Neural cell (in vitro differentiated cells): ENCODE measurements around the gene CLSTN3. TPM values are rescaled to one million over a fixed set of nuclear protein-coding genes. Genes with fewer than 3 reads are reported as not detected.

Source experiments
- H2AFZ ChIP-seq: fragments of 200-600, 300-800 bp; sonication (generic), shearing (Covaris generic); 2 replicates; pipeline ENCODE4 v1.6.0; 2014; ENCODE audit warnings: low read depth, mild to moderate bottlenecking, antibody characterized with exemption, low read length, moderate library complexity
- H3F3A ChIP-seq: fragments of 200-600 bp; shearing (Covaris generic); 2 replicates; pipeline ENCODE4 v1.6.1; 2016; ENCODE audit warnings: mild to moderate bottlenecking, moderate library complexity, mixed read lengths, antibody characterized with exemption, low read length; ENCODE audit not compliant: insufficient read depth, poor library complexity, severe bottlenecking
- H3K27ac ChIP-seq: fragments of 200-600, 300-800 bp; sonication (generic), shearing (Covaris generic); 2 replicates; pipeline ENCODE4 v1.5.1; 2014; ENCODE audit warnings: mild to moderate bottlenecking, low read length, moderate library complexity
- H3K27me3 ChIP-seq: fragments of 300-800, 200-600 bp; sonication (generic), shearing (Covaris generic); 2 replicates; pipeline ENCODE4 v1.6.0; 2014; ENCODE audit warnings: mild to moderate bottlenecking, low read depth, low read length, moderate library complexity; ENCODE audit not compliant: insufficient read depth
- H3K36me3 ChIP-seq: fragments of 300-800, 200-600 bp; sonication (generic), shearing (Covaris generic); 2 replicates; pipeline ENCODE4 v1.5.1; 2014; ENCODE audit warnings: mild to moderate bottlenecking, antibody characterized with exemption, low read length, moderate library complexity; ENCODE audit not compliant: insufficient read depth
- H3K4me2 ChIP-seq: fragments of 300-800, 200-600 bp; sonication (generic), shearing (Covaris generic); 2 replicates; pipeline ENCODE4 v1.6.0; 2014; ENCODE audit warnings: mild to moderate bottlenecking, low read length
- H3K4me3 ChIP-seq: fragments of 300-800, 200-600 bp; sonication (generic), shearing (Covaris generic); 2 replicates; pipeline ENCODE4 v1.5.1; 2014; ENCODE audit warnings: mild to moderate bottlenecking, low read length, moderate library complexity
- H3K79me2 ChIP-seq: fragments of 200-600 bp; shearing (Covaris generic); replicated peaks from 2 replicates; pipeline ENCODE4 v1.6.0; 2014; ENCODE audit warnings: mild to moderate bottlenecking, low read length, moderate library complexity; ENCODE audit not compliant: insufficient read depth
- H3K9ac ChIP-seq: fragments of 300-800, 200-600 bp; sonication (generic), shearing (Covaris generic); 2 replicates; pipeline ENCODE4 v1.6.1; 2016; ENCODE audit warnings: mild to moderate bottlenecking, low read length, mixed read lengths
- H3K9me2 ChIP-seq: fragments of 200-600 bp; shearing (Covaris generic); 2 replicates; pipeline ENCODE4 v1.6.1; 2016; ENCODE audit warnings: mild to moderate bottlenecking, low read length, mixed read lengths; ENCODE audit not compliant: insufficient read depth
- H3K9me3 ChIP-seq: fragments of 200-600, 300-800 bp; sonication (generic), shearing (Covaris generic); 2 replicates; pipeline ENCODE4 v1.6.1; 2016; ENCODE audit warnings: mild to moderate bottlenecking, mixed run types, low read length, moderate library complexity, mixed read lengths
- H4K20me1 ChIP-seq: fragments of 200-600 bp; shearing (Covaris generic); 2 replicates; pipeline ENCODE4 v1.6.1; 2016; ENCODE audit warnings: mild to moderate bottlenecking, mixed run types; ENCODE audit not compliant: insufficient read depth
- EP300 ChIP-seq: fragments of 450-650 bp; conservative IDR thresholded peaks from 2 replicates; pipeline ENCODE4 v1.6.1; 2014; ENCODE audit warnings: antibody characterized with exemption, mild to moderate bottlenecking, moderate library complexity; ENCODE audit not compliant: poor library complexity, severe bottlenecking
- MXI1 ChIP-seq: fragments of 450-650 bp; conservative IDR thresholded peaks from 2 replicates; pipeline ENCODE4 v1.6.1; 2014; ENCODE audit warnings: antibody characterized with exemption, mild to moderate bottlenecking; ENCODE audit not compliant: poor library complexity, severe bottlenecking
- POLR2AphosphoS5 ChIP-seq: IDR thresholded peaks from 2 replicates; pipeline ENCODE4 v1.6.1; 2012
- RAD21 ChIP-seq: fragments of 450-650 bp; conservative IDR thresholded peaks from 2 replicates; pipeline ENCODE4 v1.6.1; 2014; ENCODE audit warnings: antibody characterized with exemption, mild to moderate bottlenecking, moderate library complexity
- REST ChIP-seq: IDR thresholded peaks from 2 replicates; pipeline ENCODE4 v1.6.1; 2012; ENCODE audit warnings: borderline replicate concordance
- SMC3 ChIP-seq: fragments of 450-650 bp; conservative IDR thresholded peaks from 2 replicates; pipeline ENCODE4 v1.6.1; 2014; ENCODE audit warnings: antibody characterized with exemption, mild to moderate bottlenecking, moderate library complexity; ENCODE audit not compliant: poor library complexity
- TAF1 ChIP-seq: IDR thresholded peaks from 2 replicates; pipeline ENCODE4 v1.6.1; 2012; ENCODE audit warnings: low read depth
- polyA plus RNA-seq: library from polyadenylated mRNA; depleted of rRNA; stranded (reverse); fragments of >200 nt; gene quantifications from 2 replicates; pipeline ENCODE4 v1.2.3, GENCODE V29; 2014
- TF ChIP-seq, protein P1 (sequence below): fragments of 450-650 bp; IDR thresholded peaks from 2 replicates; pipeline ENCODE4 v1.5.1; 2014; ENCODE audit warnings: antibody characterized with exemption, mild to moderate bottlenecking, moderate library complexity; ENCODE audit not compliant: poor library complexity, severe bottlenecking

Gene CLSTN3
- polyA plus RNA-seq, 1 donor from 2014 or later: 61.0 TPM

DNA sequence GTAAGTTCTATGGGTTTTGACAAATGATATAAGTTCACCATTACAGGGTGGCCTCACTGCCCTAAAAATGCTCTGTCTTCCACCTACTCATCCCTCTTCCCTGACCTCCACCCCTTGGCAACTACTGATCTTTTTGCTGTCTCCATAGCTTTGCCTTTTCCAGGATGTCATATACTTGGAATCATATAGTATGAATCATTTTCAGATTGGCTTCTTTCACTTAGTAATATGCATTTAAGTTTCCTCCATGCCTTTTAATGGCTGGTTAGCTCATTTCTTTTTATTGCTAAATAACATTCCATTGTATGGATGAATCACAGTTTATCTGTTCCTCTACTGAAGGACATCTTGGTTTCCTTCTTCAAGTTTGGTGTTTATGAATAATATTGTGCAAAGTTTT is 45.3 kb downstream of the CLSTN3 start:
- no peaks in the 10 kb centered on the region for H4K20me1 ChIP-seq
- no peaks in the 10 kb centered on the region for H3K9me2 ChIP-seq
- no peaks in the 10 kb centered on the region for H3F3A ChIP-seq
- no peaks in the 10 kb centered on the region for H3K27me3 ChIP-seq
- H3K79me2 ChIP-seq: no peaks in the 10 kb centered on the region
- H2AFZ ChIP-seq: no peak overlapping the region
- H3K9me3 ChIP-seq: peaks cover 1% of the 10 kb centered on the region
- H3K4me3 ChIP-seq: no peak overlapping the region
- H3K4me2 ChIP-seq: no peak overlapping the region
- TF ChIP-seq POLR2AphosphoS5 (no peak), REST (no peak), RAD21 (no peak)
- H3K9ac ChIP-seq: no peak overlapping the region
- no peak overlapping the region for H3K27ac ChIP-seq
- H3K36me3 ChIP-seq: no peaks in the 10 kb centered on the region

DNA sequence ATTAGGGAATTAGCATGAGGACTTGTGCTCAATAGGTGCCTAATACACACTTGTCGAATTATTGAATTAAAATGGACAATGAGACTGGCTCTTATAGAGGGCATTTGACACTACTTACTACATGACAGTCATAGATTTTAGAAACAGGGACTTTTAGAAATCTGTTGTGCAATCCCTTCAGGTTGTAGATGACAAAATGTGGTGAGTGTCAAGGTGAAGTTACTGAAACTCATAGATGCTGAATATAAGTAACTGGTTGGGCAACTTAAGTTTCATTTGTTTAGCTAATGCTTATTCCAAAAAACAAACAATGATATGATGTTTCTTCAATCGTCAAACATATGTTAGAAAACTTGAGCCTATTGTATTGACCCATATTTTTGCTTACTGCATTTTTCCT is 46.4 kb downstream of the CLSTN3 start:
- H3K36me3 ChIP-seq: no peaks in the 10 kb centered on the region
- TF ChIP-seq REST (no peak), EP300 (no peak), SMC3 (no peak), TAF1 (no peak), RAD21 (no peak), MXI1 (no peak)
- TF ChIP-seq, protein P1, sequence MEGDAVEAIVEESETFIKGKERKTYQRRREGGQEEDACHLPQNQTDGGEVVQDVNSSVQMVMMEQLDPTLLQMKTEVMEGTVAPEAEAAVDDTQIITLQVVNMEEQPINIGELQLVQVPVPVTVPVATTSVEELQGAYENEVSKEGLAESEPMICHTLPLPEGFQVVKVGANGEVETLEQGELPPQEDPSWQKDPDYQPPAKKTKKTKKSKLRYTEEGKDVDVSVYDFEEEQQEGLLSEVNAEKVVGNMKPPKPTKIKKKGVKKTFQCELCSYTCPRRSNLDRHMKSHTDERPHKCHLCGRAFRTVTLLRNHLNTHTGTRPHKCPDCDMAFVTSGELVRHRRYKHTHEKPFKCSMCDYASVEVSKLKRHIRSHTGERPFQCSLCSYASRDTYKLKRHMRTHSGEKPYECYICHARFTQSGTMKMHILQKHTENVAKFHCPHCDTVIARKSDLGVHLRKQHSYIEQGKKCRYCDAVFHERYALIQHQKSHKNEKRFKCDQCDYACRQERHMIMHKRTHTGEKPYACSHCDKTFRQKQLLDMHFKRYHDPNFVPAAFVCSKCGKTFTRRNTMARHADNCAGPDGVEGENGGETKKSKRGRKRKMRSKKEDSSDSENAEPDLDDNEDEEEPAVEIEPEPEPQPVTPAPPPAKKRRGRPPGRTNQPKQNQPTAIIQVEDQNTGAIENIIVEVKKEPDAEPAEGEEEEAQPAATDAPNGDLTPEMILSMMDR: no peak

More for the DNA sequence above, 46.4 kb downstream of the CLSTN3 start:
- H4K20me1 ChIP-seq: no peaks in the 10 kb centered on the region
- H3K9me3 ChIP-seq: no peaks in the 10 kb centered on the region
- no peaks in the 10 kb centered on the region for H3F3A ChIP-seq
- no peaks in the 10 kb centered on the region for H3K27me3 ChIP-seq
- H3K4me2 ChIP-seq: no peak overlapping the region
- H3K9ac ChIP-seq: no peak overlapping the region
- H3K79me2 ChIP-seq: no peaks in the 10 kb centered on the region
- no peaks in the 10 kb centered on the region for H3K9me2 ChIP-seq
- no peak overlapping the region for H3K4me3 ChIP-seq
- H2AFZ ChIP-seq: no peak overlapping the region
- H3K27ac ChIP-seq: no peak overlapping the region
